H1 (cell line): Measurements from ENCODE around the gene MAP4K1. TPM values are rescaled to one million over a fixed set of nuclear protein-coding genes. Genes with fewer than 3 reads are reported as not detected.

Experiments
- CHD2 ChIP-seq: IDR thresholded peaks from 2 replicates; pipeline ENCODE4 v1.6.1; 2012; ENCODE audit warnings: low read length, improper control_type of control experiment
- RBBP5 ChIP-seq: IDR thresholded peaks from 2 replicates; pipeline ENCODE4 v1.7.1; 2012; ENCODE audit warnings: low read depth, mild to moderate bottlenecking, inconsistent platforms, low read length, moderate library complexity, borderline replicate concordance
- RNF2 ChIP-seq: fragments of 200-900, 300-1000 bp; sonication (generic); IDR thresholded peaks from 2 replicates; pipeline ENCODE4 v1.7.1; 2016; ENCODE audit warnings: borderline replicate concordance, low read depth, mild to moderate bottlenecking, antibody characterized with exemption, low read length; ENCODE audit not compliant: poor library complexity, severe bottlenecking; ENCODE audit errors: missing control alignments
- SAP30 ChIP-seq: fragments of 300-600 bp; sonication (generic); IDR thresholded peaks from 2 replicates; pipeline ENCODE4 v1.7.1; 2012; ENCODE audit warnings: low read length, moderate library complexity, mild to moderate bottlenecking, inconsistent platforms; ENCODE audit not compliant: insufficient read depth, insufficient replicate concordance
- polyA plus RNA-seq, 7 experiments: library from polyadenylated mRNA; depleted of rRNA in 3 of 7; stranded (reverse) in 5 of 7; unstranded in 2 of 7; fragments of >200 nt in 5 of 7; fragments of 200-250 nt in 2 of 7; gene quantifications; 1 replicate in 5 of 7; 2 replicates in 1 of 7; 4 replicates in 1 of 7; pipeline versions ENCODE4 v1.2.1 to v1.2.3, GENCODE V29; 2011 to 2013; ENCODE audit warnings: missing spikeins in 2 of 7, mixed read lengths in 2 of 7
- total RNA-seq: library from RNA; stranded (reverse); fragmentation: NEBNext Ultra II Directional; extraction: Animal tissue kit (Norgen Biotek cat#: 25700); gene quantifications from 2 replicates; pipeline ENCODE4 v1.2.1, GENCODE V29; 2021

The MAP4K1 gene
- total and polyA plus RNA-seq, 2 of the 8 experiments (the other 6 are each of a cell fraction or from before 2014, with no cell fraction given) = 9.0 to 10.4 TPM

DNA sequence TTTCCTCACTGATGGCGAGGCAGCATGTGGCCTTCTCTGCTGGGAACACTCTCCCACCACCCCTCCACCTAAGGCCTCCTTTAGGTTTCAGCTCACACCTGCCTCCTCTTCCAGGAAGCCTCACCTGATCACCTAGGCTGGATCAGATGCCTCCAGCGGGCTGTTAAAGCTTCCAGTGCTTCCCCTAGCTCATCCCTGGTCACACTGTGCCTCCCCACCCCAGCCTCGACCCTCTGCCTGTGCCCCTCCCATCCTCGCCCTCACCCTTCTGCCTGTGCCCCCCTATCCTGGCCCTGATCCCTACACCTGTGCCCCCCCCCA lies 33.8 kb downstream of the MAP4K1 start (continued):
- TF ChIP-seq SAP30 = no peak
- TF ChIP-seq RNF2 = no peak
- TF ChIP-seq RBBP5 = no peak
- no peak for TF ChIP-seq CHD2
